Measurements from ENCODE around the gene OTOG. TPM values are rescaled to one million over a fixed set of nuclear protein-coding genes. Genes with fewer than 3 reads are reported as not detected.

The OTOG gene
- total RNA-seq, 2 donors from 2014 or later: not detected

DNA sequence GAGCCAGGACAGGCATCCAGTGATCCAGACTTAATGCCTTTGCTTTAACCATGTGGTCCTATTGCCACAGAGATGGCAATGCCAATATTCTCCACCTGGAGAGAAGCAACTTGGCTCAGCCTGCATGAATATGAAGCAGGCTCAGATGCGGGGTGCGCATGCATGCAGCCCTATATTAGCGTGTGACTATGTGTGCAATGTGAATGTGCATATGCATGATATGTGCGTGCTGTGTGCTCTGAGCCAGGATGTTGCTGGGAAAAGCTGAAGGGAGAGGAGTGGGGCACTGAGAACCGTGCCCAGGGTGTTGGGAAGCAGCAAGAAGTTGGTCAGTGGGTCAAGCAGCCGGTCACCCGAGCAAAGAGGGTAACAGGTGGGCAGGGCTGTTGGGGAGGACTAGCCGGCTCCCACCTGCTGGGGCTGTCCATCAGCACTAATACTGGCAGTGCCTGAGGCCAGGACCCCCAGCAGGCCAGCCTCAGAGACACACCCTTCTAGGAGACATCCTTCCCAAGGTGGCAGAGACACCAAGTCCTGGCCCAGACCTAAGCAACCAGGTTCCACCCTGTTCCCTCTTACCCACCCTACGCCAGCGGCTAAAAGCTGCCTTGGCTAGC lies 147.5 kb downstream of the OTOG start:
- Mint-ChIP-seq H3K27ac (no peak overlapping the region), H3K9me3 (no peaks in the 10 kb centered on the region), H3K36me3 (no peaks in the 10 kb centered on the region)
- DNase-seq (ENCODE audit: low spot score in 2 of 2): no peak
- no peak for ATAC-seq

GRCh38 chr11:17695454-17696441 lies 148.7 kb downstream of the OTOG start:
- DNase-seq (ENCODE audit: low spot score in 2 of 2) (no peak), ATAC-seq (no peak)
- Mint-ChIP-seq H3K36me3 (no peaks in the 10 kb centered on the region), H3K27ac (no peak overlapping the region), H3K9me3 (no peaks in the 10 kb centered on the region)

DNA sequence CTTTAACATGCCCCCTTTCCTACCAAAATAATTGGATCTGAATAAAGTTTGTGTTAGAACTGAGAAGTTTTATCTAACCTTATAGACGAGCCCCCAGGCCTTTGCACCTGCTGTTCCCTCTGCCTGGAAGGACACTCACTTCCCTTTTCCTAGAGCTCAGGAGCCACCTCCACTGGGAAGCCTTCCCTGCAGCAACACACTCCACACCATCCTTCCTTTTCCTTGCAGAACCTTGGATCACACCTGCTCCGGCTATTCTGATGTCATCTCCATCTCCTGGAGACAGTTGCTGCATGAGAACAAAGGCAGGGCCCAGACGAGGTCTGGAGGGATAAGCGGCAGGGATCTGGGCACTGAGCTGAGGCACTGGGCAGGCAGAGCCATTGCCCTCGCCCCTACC lies 149.7 kb downstream of the OTOG start:
- no peak for DNase-seq (ENCODE audit: low spot score in 2 of 2)
- no peak for ATAC-seq
- Mint-ChIP-seq H3K9me3 (no peaks in the 10 kb centered on the region), H3K36me3 (no peaks in the 10 kb centered on the region), H3K27ac (no peak overlapping the region)

Other genes starting within 250 kb of the OTOG start
- gene NCR3LG1, start 195.5 kb upstream of the OTOG start, total RNA-seq: 1 to 10 TPM in 1 of 2 donors, under 1 TPM in 1; 0.54 to 2.7 TPM
- gene KCNJ11, start 158.6 kb upstream of the OTOG start, total RNA-seq: under 1 TPM in 1 of 2 donors, not detected in 1; 0.43 TPM
- gene ABCC8, start 70.4 kb upstream of the OTOG start, total RNA-seq: not detected
- not detected for gene USH1C, start 2.8 kb upstream of the OTOG start, total RNA-seq
- not detected for gene MYOD1, start 172.3 kb downstream of the OTOG start, total RNA-seq
- not detected for gene KCNC1, start 187.5 kb downstream of the OTOG start, total RNA-seq

Data from activated naive CD4-positive, alpha-beta T cell treated with anti-CD3 and anti-CD28 coated beads, Interleukin-2, amount 50 U/mL, for 72 hours (primary cell).